ENCODE measurements around the gene NDFIP2. TPM values are rescaled to one million over a fixed set of nuclear protein-coding genes. Genes with fewer than 3 reads are reported as not detected.

NDFIP2 gene
- total RNA-seq, 1 donor from 2014 or later: 26.9 TPM

- no peak for DNase-seq (ENCODE audit: low spot score)
- intact Hi-C loops (cut with DNase I): loop anchor here (5.0 kb wide), 1 partner anchor 36 kb away; no protein-coding TSS in a partner anchor
These were observed 9.9 kb downstream of the NDFIP2 start for GRCh38 chr13:79490824-79491223.

- intact Hi-C loops (cut with DNase I): loop anchor here (5.0 kb wide), 1 partner anchor 36 kb away; no protein-coding TSS in a partner anchor
- DNase-seq (ENCODE audit: low spot score): no peak
These were observed 10.8 kb downstream of the NDFIP2 start for GRCh38 chr13:79491715-79492114.

GRCh38 chr13:79492313-79492798, 11.4 kb downstream of the NDFIP2 start:
- intact Hi-C loops (cut with DNase I): loop anchor here (5.0 kb wide), 1 partner anchor 35 kb away; no protein-coding TSS in a partner anchor
- no peak for DNase-seq (ENCODE audit: low spot score)

GRCh38 chr13:79492918-79493594, 12.1 kb downstream of the NDFIP2 start:
- no peak for DNase-seq (ENCODE audit: low spot score)
- intact Hi-C loops (cut with DNase I): loop anchor here (5.0 kb wide), 1 partner anchor 34 kb away; no protein-coding TSS in a partner anchor

- DNase-seq (ENCODE audit: low spot score): no peak
- intact Hi-C loops (cut with DNase I): no loop called here
These were observed 15.2 kb downstream of the NDFIP2 start for GRCh38 chr13:79496188-79496587.

GRCh38 chr13:79497064-79497463, 16.1 kb downstream of the NDFIP2 start:
- intact Hi-C loops (cut with DNase I): no loop called here
- no peak for DNase-seq (ENCODE audit: low spot score)

GRCh38 chr13:79497852-79498251, 16.9 kb downstream of the NDFIP2 start:
- intact Hi-C loops (cut with DNase I): no loop called here
- no peak for DNase-seq (ENCODE audit: low spot score)

- DNase-seq (ENCODE audit: low spot score): no peak
- intact Hi-C loops (cut with DNase I): no loop called here
These were observed 19.9 kb downstream of the NDFIP2 start for GRCh38 chr13:79500829-79501228.

GRCh38 chr13:79501538-79502232, 20.7 kb downstream of the NDFIP2 start:
- DNase-seq (ENCODE audit: low spot score): no peak
- intact Hi-C loops (cut with DNase I): no loop called here

GRCh38 chr13:79502859-79503468, 22.0 kb downstream of the NDFIP2 start:
- DNase-seq (ENCODE audit: low spot score): no peak
- intact Hi-C loops (cut with DNase I): no loop called here

GRCh38 chr13:79503473-79504017, 22.6 kb downstream of the NDFIP2 start:
- no peak for DNase-seq (ENCODE audit: low spot score)
- intact Hi-C loops (cut with DNase I): no loop called here

GRCh38 chr13:79508224-79508961, 27.4 kb downstream of the NDFIP2 start:
- no peak for DNase-seq (ENCODE audit: low spot score)
- intact Hi-C loops (cut with DNase I): no loop called here

GRCh38 chr13:79511611-79512010, 30.7 kb downstream of the NDFIP2 start:
- no peak for DNase-seq (ENCODE audit: low spot score)
- intact Hi-C loops (cut with DNase I): no loop called here

GRCh38 chr13:79512950-79513349, 32.0 kb downstream of the NDFIP2 start:
- DNase-seq (ENCODE audit: low spot score): no peak
- intact Hi-C loops (cut with DNase I): no loop called here

GRCh38 chr13:79516595-79516994, 35.6 kb downstream of the NDFIP2 start:
- intact Hi-C loops (cut with DNase I): no loop called here

GRCh38 chr13:79519255-79519654, 38.3 kb downstream of the NDFIP2 start:
- no peak for DNase-seq (ENCODE audit: low spot score)
- intact Hi-C loops (cut with DNase I): no loop called here

More at GRCh38 chr13:79516595-79516994, 35.6 kb downstream of the NDFIP2 start:
- no peak for DNase-seq (ENCODE audit: low spot score)

GRCh38 chr13:79522583-79522982, 41.6 kb downstream of the NDFIP2 start:
- intact Hi-C loops (cut with DNase I): no loop called here
- no peak for DNase-seq (ENCODE audit: low spot score)

- intact Hi-C loops (cut with DNase I): loop anchor here (5.0 kb wide), 1 partner anchor 33 kb away; no protein-coding TSS in a partner anchor
These were observed 44.3 kb downstream of the NDFIP2 start for GRCh38 chr13:79525064-79525857.

GRCh38 chr13:79527698-79528097, 46.7 kb downstream of the NDFIP2 start:
- intact Hi-C loops (cut with DNase I): loop anchor here (5.0 kb wide), 1 partner anchor 35 kb away; no protein-coding TSS in a partner anchor

More at GRCh38 chr13:79525064-79525857, 44.3 kb downstream of the NDFIP2 start:
- no peak for DNase-seq (ENCODE audit: low spot score)

More at GRCh38 chr13:79527698-79528097, 46.7 kb downstream of the NDFIP2 start:
- no peak for DNase-seq (ENCODE audit: low spot score)

Measured in cardiac septum (tissue), 1 donor.